K562 (cell line): Measurements from ENCODE around the gene MED15. TPM values are rescaled to one million over a fixed set of nuclear protein-coding genes. Genes with fewer than 3 reads are reported as not detected.

Source experiments
- ARID4B ChIP-seq: sonication (generic); formaldehyde crosslinking; IDR thresholded peaks from 2 replicates; pipeline ENCODE4 v1.8.0; 2022; ENCODE audit warnings: mild to moderate bottlenecking, missing genetic modification reagents
- CXXC5 ChIP-seq: fragments of 250-450 bp; sonication (Bioruptor Pico); IDR thresholded peaks from 2 replicates; pipeline ENCODE4 v1.8.0; 2022; ENCODE audit warnings: inconsistent platforms, mild to moderate bottlenecking, moderate library complexity
- DIDO1 ChIP-seq: fragments of 450-650 bp; IDR thresholded peaks from 2 replicates; pipeline ENCODE4 v1.6.1; 2016; ENCODE audit warnings: low read depth, missing biosample characterization, missing genetic modification characterization
- GTF3C2 ChIP-seq: IDR thresholded peaks from 3 replicates; pipeline ENCODE4 v1.6.1; 2011; ENCODE audit warnings: borderline replicate concordance, mild to moderate bottlenecking, moderate library complexity; ENCODE audit not compliant: insufficient read length; ENCODE audit errors: extremely low read depth
- HDAC3 ChIP-seq: fragments of 450-650 bp; IDR thresholded peaks from 2 replicates; pipeline ENCODE4 v1.6.1; 2018; ENCODE audit warnings: borderline replicate concordance, mild to moderate bottlenecking, moderate library complexity; ENCODE audit not compliant: partially characterized antibody
- HNRNPH1 ChIP-seq: fragments of 200-400 bp; formaldehyde crosslinking; optimal IDR thresholded peaks from 2 replicates; pipeline ENCODE3; 2017; ENCODE audit warnings: low read depth, mild to moderate bottlenecking, low read length, moderate library complexity
- LCOR ChIP-seq: sonication (generic); formaldehyde crosslinking; IDR thresholded peaks from 2 replicates; pipeline ENCODE4 v1.8.0; 2022; ENCODE audit warnings: mild to moderate bottlenecking, missing genetic modification reagents
- NONO ChIP-seq, 2 experiments: fragments of 200-400 bp in 1 of 2; fragments of 450-650 bp in 1 of 2; formaldehyde crosslinking in 1 of 2; IDR thresholded peaks; 2 replicates each; pipeline ENCODE4 v1.6.1; 2017; ENCODE audit warnings: low read depth in 2 of 2, mild to moderate bottlenecking in 2 of 2, moderate library complexity in 2 of 2, low read length in 1 of 2
- PURB ChIP-seq: sonication (generic); formaldehyde crosslinking; IDR thresholded peaks from 2 replicates; pipeline ENCODE4 v1.9.0; 2021; ENCODE audit warnings: low read depth, mild to moderate bottlenecking, missing genetic modification reagents
- RREB1 ChIP-seq: fragments of 250-450 bp; sonication (Bioruptor Pico); IDR thresholded peaks from 2 replicates; pipeline ENCODE4 v1.4.0; 2020
- RUNX1 ChIP-seq: sonication (generic); IDR thresholded peaks from 2 replicates; pipeline ENCODE4 v1.6.1; 2016; ENCODE audit warnings: antibody characterized with exemption, low read depth
- XRCC5 ChIP-seq: fragments of 200-400 bp; formaldehyde crosslinking; IDR thresholded peaks from 2 replicates; pipeline ENCODE4 v1.6.1; 2017; ENCODE audit warnings: low read depth, mild to moderate bottlenecking, low read length
- ZFPM2 ChIP-seq: fragments of 250-450 bp; sonication (Bioruptor Pico); IDR thresholded peaks from 2 replicates; pipeline ENCODE4 v1.5.1; 2022; ENCODE audit warnings: mild to moderate bottlenecking
- ZNF165 ChIP-seq: fragments of 250-450 bp; sonication (Bioruptor Pico); IDR thresholded peaks from 2 replicates; pipeline ENCODE4 v1.4.0; 2020; ENCODE audit warnings: borderline replicate concordance
- ZNF780A ChIP-seq: fragments of 250-450 bp; sonication (Bioruptor Pico); IDR thresholded peaks from 2 replicates; pipeline ENCODE4 v1.5.0; 2021; ENCODE audit warnings: mild to moderate bottlenecking
- polyA plus RNA-seq, 8 experiments: library from polyadenylated mRNA; depleted of rRNA in 4 of 8; stranded (reverse) in 5 of 8; unstranded in 3 of 8; fragments of >200 nt; fragmentation: Nextera tagmentation in 2 of 8; fragmentation: Illumina TruSeq in 1 of 8; extraction: Ambion mirVana in 2 of 8; extraction: Trizol in 1 of 8; gene quantifications; 2 replicates each; pipeline versions ENCODE4 v1.2.1 to v1.2.3, GENCODE V29; 2011 to 2014; ENCODE audit warnings: inconsistent platforms in 1 of 8, missing spikeins in 1 of 8
- total RNA-seq, 7 experiments: library from RNA; depleted of rRNA in 6 of 7; stranded (reverse); fragments of >200 nt in 6 of 7; fragmentation: Illumina TruSeq in 2 of 7; extraction: Trizol in 2 of 7; gene quantifications; 2 replicates each; pipeline versions ENCODE4 v1.2.1 to v1.2.3, GENCODE V29; 2011 to 2021; ENCODE audit warnings: low replicate concordance in 1 of 7

Gene MED15
- total and polyA plus RNA-seq, 9 of the 15 experiments (the other 6 are each of a cell fraction or from before 2014, with no cell fraction given) = 4.0 to 271 (median 60.1) TPM

GRCh38 chr22:20549232-20549841 lies 41.9 kb downstream of the MED15 start (continued):
- 0 out of 2 replicates have a peak, but pooled peaks have one; percentile 32 for TF ChIP-seq ZFPM2 (CRISPR knock-in tag)
- no peak for TF ChIP-seq ZNF780A (CRISPR knock-in tag)
- no peak for TF ChIP-seq ARID4B (CRISPR knock-in tag)
- no peak for TF ChIP-seq DIDO1 (tag)
- TF ChIP-seq HNRNPH1 = no peak
- no peak for TF ChIP-seq XRCC5
- TF ChIP-seq GTF3C2 = no peak
- no peak for TF ChIP-seq LCOR (CRISPR knock-in tag)
- TF ChIP-seq HDAC3 = no peak
- TF ChIP-seq PURB (CRISPR knock-in tag) = no peak
- TF ChIP-seq RUNX1 = no peak
- TF ChIP-seq RREB1 (CRISPR knock-in tag) = 0 out of 2 replicates have a peak, but pooled peaks have one; percentile 50
- TF ChIP-seq NONO (IDR thresholded peaks at IDR 0.05; ENCODE audit: low read depth in 2 of 2, low read length in 1 of 2) = no peak
- peak; percentile 54 for TF ChIP-seq CXXC5 (CRISPR knock-in tag)
- TF ChIP-seq ZNF165 (CRISPR knock-in tag) = no peak
